IMR-90 (cell line): Measurements from ENCODE around the gene ZNF407. TPM values are rescaled to one million over a fixed set of nuclear protein-coding genes. Genes with fewer than 3 reads are reported as not detected.

Experiments
- ATAC-seq: fragments of 200-7000 bp; cut with Tn5 transposase; 2 replicates; pipeline ENCODE4 v1.9.1; 2020; ENCODE audit warnings: low read depth, mild to moderate bottlenecking, moderate library complexity
- BruUV-seq: library from RNA; stranded (reverse); fragments of 400-500 nt; replicated peaks from 2 replicates; lab custom pipeline; 2021; lab: Mats Ljungman, UMichigan
- CTCF ChIA-PET: fragments of 300-600 bp; formaldehyde crosslinking; extraction: SDS; loops from one replicate; lab custom pipeline; 2021; ENCODE audit warnings: antibody characterized with exemption; lab: Yijun Ruan, JAX
- POLR2A ChIA-PET: fragments of 300-600 bp; sonication (Branson Sonifier 250); formaldehyde crosslinking; loops from one replicate; lab custom pipeline; 2022; ENCODE audit warnings: antibody characterized with exemption; ENCODE audit not compliant: unreplicated experiment; lab: Charles Lee
- DNase-seq: peaks from one replicate; pipeline ENCODE4 v3.0.0; 2013
- H2AFZ ChIP-seq: replicated peaks from 2 replicates; pipeline ENCODE3; 2013; ENCODE audit warnings: low read length, mild to moderate bottlenecking; ENCODE audit not compliant: poor library complexity
- H2AK5ac ChIP-seq: 2 replicates; pipeline ENCODE4 v1.6.1; 2013; ENCODE audit warnings: low read depth, low read length, inconsistent platforms
- H2AK9ac ChIP-seq: replicated peaks from 2 replicates; pipeline ENCODE3; 2013; ENCODE audit warnings: mild to moderate bottlenecking, low read depth, low read length, moderate library complexity; ENCODE audit not compliant: poor library complexity
- H2BK120ac ChIP-seq: 2 replicates; pipeline ENCODE4 v1.6.1; 2013; ENCODE audit warnings: low read depth, low read length, inconsistent platforms
- H2BK15ac ChIP-seq: 3 replicates; pipeline ENCODE4 v1.6.1; 2013; ENCODE audit warnings: low read depth, low read length, inconsistent platforms
- H2BK20ac ChIP-seq: 2 replicates; pipeline ENCODE4 v1.6.1; 2013; ENCODE audit warnings: low read depth, mild to moderate bottlenecking, inconsistent platforms, low read length, moderate library complexity
- H2BK5ac ChIP-seq: 2 replicates; pipeline ENCODE4 v1.6.1; 2013; ENCODE audit warnings: mild to moderate bottlenecking, low read depth, low read length, inconsistent platforms; ENCODE audit not compliant: poor library complexity, severe bottlenecking
- H3K14ac ChIP-seq: replicated peaks from 2 replicates; pipeline ENCODE4 v1.6.1; 2013; ENCODE audit warnings: low read depth, low read length, inconsistent platforms
- H3K18ac ChIP-seq: 2 replicates; pipeline ENCODE4 v1.6.1; 2013; ENCODE audit warnings: low read depth, low read length, control low read depth
- H3K23ac ChIP-seq: 2 replicates; pipeline ENCODE4 v1.6.1; 2013; ENCODE audit warnings: low read depth, low read length, inconsistent platforms
- H3K27ac ChIP-seq: 2 replicates; pipeline ENCODE4 v1.5.1; 2013; ENCODE audit warnings: mild to moderate bottlenecking, control low read depth, low read length; ENCODE audit not compliant: insufficient read depth
- H3K27me3 ChIP-seq: 2 replicates; pipeline ENCODE4 v1.6.1; 2013; ENCODE audit warnings: low read length; ENCODE audit not compliant: control insufficient read depth, insufficient read depth
- H3K36me3 ChIP-seq: 2 replicates; pipeline ENCODE4 v1.6.1; 2013; ENCODE audit warnings: low read length, mixed read lengths; ENCODE audit not compliant: control insufficient read depth, insufficient read depth
- H3K4ac ChIP-seq: 2 replicates; pipeline ENCODE4 v1.6.1; 2013; ENCODE audit warnings: low read depth, low read length, inconsistent platforms
- H3K4me1 ChIP-seq: 2 replicates; pipeline ENCODE4 v1.6.1; 2013; ENCODE audit warnings: low read length, mixed read lengths; ENCODE audit not compliant: control insufficient read depth, insufficient read depth
- H3K4me2 ChIP-seq: 2 replicates; pipeline ENCODE4 v1.6.1; 2013; ENCODE audit warnings: low read depth, mild to moderate bottlenecking, control low read depth, low read length, moderate library complexity
- H3K4me3 ChIP-seq: 2 replicates; pipeline ENCODE4 v1.5.1; 2013; ENCODE audit warnings: low read depth, mild to moderate bottlenecking, control low read depth, low read length, moderate library complexity; ENCODE audit not compliant: insufficient read depth
- H3K56ac ChIP-seq: 2 replicates; pipeline ENCODE4 v1.6.1; 2013; ENCODE audit warnings: low read length, inconsistent platforms; ENCODE audit not compliant: insufficient read depth; ENCODE audit errors: extremely low read depth
- H3K79me1 ChIP-seq, 2 experiments: 2 replicates each; pipeline ENCODE4 v1.6.1; 2013; ENCODE audit warnings: low read length in 2 of 2, inconsistent platforms in 1 of 2, low read depth in 1 of 2
- H3K9ac ChIP-seq: 2 replicates; pipeline ENCODE4 v1.6.1; 2013; ENCODE audit warnings: low read depth, low read length, control low read depth
- H3K9me1 ChIP-seq: 2 replicates; pipeline ENCODE4 v1.6.1; 2013; ENCODE audit warnings: low read length, inconsistent platforms; ENCODE audit not compliant: insufficient read depth
- H3K9me3 ChIP-seq: 2 replicates; pipeline ENCODE4 v1.6.1; 2013; ENCODE audit warnings: low read length; ENCODE audit not compliant: control insufficient read depth, insufficient read depth
- H4K20me1 ChIP-seq: 2 replicates; pipeline ENCODE4 v1.6.1; 2013; ENCODE audit warnings: low read length, inconsistent platforms; ENCODE audit not compliant: insufficient read depth
- H4K5ac ChIP-seq: 2 replicates; pipeline ENCODE4 v1.6.1; 2013; ENCODE audit warnings: mild to moderate bottlenecking, low read depth, low read length, control low read depth
- H4K8ac ChIP-seq, 2 experiments: 2 replicates each; pipeline ENCODE4 v1.6.1; 2013; ENCODE audit warnings: low read depth in 2 of 2, low read length in 2 of 2, control low read depth in 1 of 2, inconsistent platforms in 1 of 2
- H4K91ac ChIP-seq: 2 replicates; pipeline ENCODE4 v1.6.1; 2013; ENCODE audit warnings: low read depth, low read length, inconsistent platforms; ENCODE audit not compliant: insufficient read depth
- BHLHE40 ChIP-seq: fragments of 150-350 bp; IDR thresholded peaks from 2 replicates; pipeline ENCODE4 v1.6.1; 2016; ENCODE audit warnings: mild to moderate bottlenecking, low read depth, low read length
- CEBPB ChIP-seq: IDR thresholded peaks from 2 replicates; pipeline ENCODE4 v1.6.1; 2012; ENCODE audit warnings: low read depth, low read length, improper control_type of control experiment
- CHD1 ChIP-seq: IDR thresholded peaks from 2 replicates; pipeline ENCODE4 v1.6.1; 2012; ENCODE audit warnings: low read depth, low read length, improper control_type of control experiment
- CTCF ChIP-seq: conservative IDR thresholded peaks from 2 replicates; pipeline ENCODE4 v1.5.1; 2012; ENCODE audit warnings: mild to moderate bottlenecking, low read depth, low read length, improper control_type of control experiment
- ELK1 ChIP-seq: fragments of 150-350 bp; IDR thresholded peaks from 2 replicates; pipeline ENCODE4 v1.6.1; 2016; ENCODE audit warnings: low read depth, mild to moderate bottlenecking, low read length, moderate library complexity, borderline replicate concordance
- FOS ChIP-seq: fragments of 150-350 bp; IDR thresholded peaks from 2 replicates; pipeline ENCODE4 v1.6.1; 2016; ENCODE audit warnings: low read depth, low read length
- MAFK ChIP-seq: IDR thresholded peaks from 2 replicates; pipeline ENCODE4 v1.6.1; 2012; ENCODE audit warnings: low read depth, low read length, improper control_type of control experiment
- MAZ ChIP-seq: IDR thresholded peaks from 2 replicates; pipeline ENCODE4 v1.6.1; 2012; ENCODE audit warnings: low read depth, mild to moderate bottlenecking, low read length, improper control_type of control experiment, moderate library complexity, borderline replicate concordance
- MXI1 ChIP-seq: IDR thresholded peaks from 2 replicates; pipeline ENCODE4 v1.6.1; 2012; ENCODE audit warnings: low read depth, mild to moderate bottlenecking, low read length, moderate library complexity, borderline replicate concordance
- NFE2L2 ChIP-seq: fragments of 150-350 bp; IDR thresholded peaks from 2 replicates; pipeline ENCODE4 v1.6.1; 2016; ENCODE audit warnings: low read depth, mild to moderate bottlenecking, low read length
- POLR2A ChIP-seq: IDR thresholded peaks from 2 replicates; pipeline ENCODE4 v1.6.1; 2012; ENCODE audit warnings: mild to moderate bottlenecking, low read depth, low read length
- RAD21 ChIP-seq: IDR thresholded peaks from 2 replicates; pipeline ENCODE4 v1.6.1; 2012; ENCODE audit warnings: low read length, improper control_type of control experiment
- RCOR1 ChIP-seq: IDR thresholded peaks from 2 replicates; pipeline ENCODE4 v1.6.1; 2012; ENCODE audit warnings: mild to moderate bottlenecking, low read length, improper control_type of control experiment; ENCODE audit not compliant: insufficient replicate concordance
- RFX5 ChIP-seq: IDR thresholded peaks from 2 replicates; pipeline ENCODE4 v1.8.0; 2012; ENCODE audit warnings: low read depth, mild to moderate bottlenecking, low read length, moderate library complexity
- SMC3 ChIP-seq: fragments of 150-350 bp; IDR thresholded peaks from 2 replicates; pipeline ENCODE4 v1.6.1; 2016; ENCODE audit warnings: low read depth, mild to moderate bottlenecking, antibody characterized with exemption, low read length, moderate library complexity
- USF2 ChIP-seq: fragments of 150-350 bp; IDR thresholded peaks from 2 replicates; pipeline ENCODE4 v1.6.1; 2017; ENCODE audit warnings: mild to moderate bottlenecking, antibody characterized with exemption, low read length, low read depth
- WGBS, 2 experiments: methylation state at CpG; one replicate each; pipeline versions ENCODE4 v1.1.5 to v1.1.7; 2013; ENCODE audit warnings: missing lambda C conversion rate in 2 of 2; ENCODE audit not compliant: insufficient read length in 1 of 2; ENCODE audit errors: extremely low coverage in 2 of 2; 5-methylcytosine and 5-hydroxymethylcytosine counted together
- dilution Hi-C: fragments of 300-500 bp; cut with HindIII; formaldehyde crosslinking; loops from one replicate; pipeline ENCODE4 v1.14.3; 2018; ENCODE audit warnings: low sequenced_read_pairs; ENCODE audit not compliant: unreplicated experiment
- in situ Hi-C: fragments of 300-500 bp; cut with MboI; formaldehyde crosslinking; loops from 3 replicates; pipeline ENCODE4 v1.14.3; 2019; ENCODE audit warnings: low sequenced_read_pairs, inconsistent platforms, mixed read lengths
- intact Hi-C: fragments of 100-400 bp; cut with micrococcal nuclease; formaldehyde crosslinking; loops from 2 replicates; pipeline ENCODE4 v1.10.0; 2022
- polyA plus RNA-seq, 3 experiments: library from polyadenylated mRNA; depleted of rRNA; stranded (reverse); fragments of >200 nt; gene quantifications; 2 replicates each; pipeline ENCODE4 v1.2.3, GENCODE V29; 2012; ENCODE audit warnings: low replicate concordance in 1 of 3
- total RNA-seq: library from RNA; depleted of rRNA; stranded (reverse); fragments of >200 nt; gene quantifications from 2 replicates; pipeline ENCODE4 v1.2.3, GENCODE V29; 2012

Gene ZNF407
- total and polyA plus RNA-seq, 2 of the 4 experiments (the other 2 are of a cell fraction): 3.1 to 20.1 TPM

GRCh38 chr18:74698881-74699280 is 101.2 kb downstream of the ZNF407 start:
- H2BK15ac ChIP-seq: no peak overlapping the region
- H3K9ac ChIP-seq: no peak overlapping the region
- H2AFZ ChIP-seq: no peak overlapping the region
- no peak overlapping the region for H2AK9ac ChIP-seq
- BruUV-seq: no TSS peak
- no peak overlapping the region for H2BK5ac ChIP-seq
- no CpG with 5 or more reads among the region's 4 CpGs for WGBS, 2 experiments
- in situ Hi-C loops (no loop called here), intact Hi-C loops (no loop called here), dilution Hi-C loops (no loop called here)
- no peaks in the 10 kb centered on the region for H3K9me1 ChIP-seq
- no peaks in the 10 kb centered on the region for H3K4me1 ChIP-seq
- H3K4ac ChIP-seq: no peak overlapping the region
- H2BK20ac ChIP-seq: no peak overlapping the region
- H4K20me1 ChIP-seq: no peaks in the 10 kb centered on the region
- H4K91ac ChIP-seq: no peak overlapping the region
- no peak overlapping the region for H4K8ac ChIP-seq
- H3K4me3 ChIP-seq: no peak overlapping the region
- DNase-seq (no peak), ATAC-seq (no peak)
- no peak for TF ChIP-seq CHD1
- TF ChIP-seq RAD21: no peak
- no peak for TF ChIP-seq BHLHE40
- TF ChIP-seq MAZ: no peak
- no peak for TF ChIP-seq FOS
- TF ChIP-seq NFE2L2: no peak
- TF ChIP-seq MAFK: no peak
- no peak for TF ChIP-seq MXI1
- no peak for TF ChIP-seq CEBPB
- TF ChIP-seq CTCF: no peak
- TF ChIP-seq RCOR1: no peak
- TF ChIP-seq RFX5: no peak
- TF ChIP-seq POLR2A: no peak
- no peak for TF ChIP-seq SMC3
- TF ChIP-seq ELK1: no peak
- no peak for TF ChIP-seq USF2
- no peak overlapping the region for H3K18ac ChIP-seq
- H4K5ac ChIP-seq: no peak overlapping the region
- no peak overlapping the region for H3K4me2 ChIP-seq
- ChIA-PET POLR2A (no interaction called here), CTCF (no interaction called here)
- H3K36me3 ChIP-seq: no peaks in the 10 kb centered on the region
- no peak overlapping the region for H3K23ac ChIP-seq
- no peaks in the 10 kb centered on the region for H3K9me3 ChIP-seq
- no peak overlapping the region for H3K56ac ChIP-seq
- H3K79me1 ChIP-seq: peaks cover under 1 to 6% of the 10 kb centered on the region in 2 experiments; a peak in 2 of 4 replicates
- no peak overlapping the region for H2BK120ac ChIP-seq
- H2AK5ac ChIP-seq: no peak overlapping the region
- no peak overlapping the region for H3K27ac ChIP-seq
- no peak overlapping the region for H3K14ac ChIP-seq
- no peaks in the 10 kb centered on the region for H3K27me3 ChIP-seq
